CD1c-positive myeloid dendritic cell (primary cell): ENCODE data around the gene HIGD1C.
"Not testable (repeated sequence)": the region's sequence is repeated elsewhere in the genome, so short reads cannot be mapped to it uniquely, and the experiment has no call there.

Source experiments
- DNase-seq: peaks from one replicate; pipeline ENCODE4 v3.0.0-alpha.2; 2016; ENCODE audit errors: extremely low spot score

HIGD1C gene

DNA sequence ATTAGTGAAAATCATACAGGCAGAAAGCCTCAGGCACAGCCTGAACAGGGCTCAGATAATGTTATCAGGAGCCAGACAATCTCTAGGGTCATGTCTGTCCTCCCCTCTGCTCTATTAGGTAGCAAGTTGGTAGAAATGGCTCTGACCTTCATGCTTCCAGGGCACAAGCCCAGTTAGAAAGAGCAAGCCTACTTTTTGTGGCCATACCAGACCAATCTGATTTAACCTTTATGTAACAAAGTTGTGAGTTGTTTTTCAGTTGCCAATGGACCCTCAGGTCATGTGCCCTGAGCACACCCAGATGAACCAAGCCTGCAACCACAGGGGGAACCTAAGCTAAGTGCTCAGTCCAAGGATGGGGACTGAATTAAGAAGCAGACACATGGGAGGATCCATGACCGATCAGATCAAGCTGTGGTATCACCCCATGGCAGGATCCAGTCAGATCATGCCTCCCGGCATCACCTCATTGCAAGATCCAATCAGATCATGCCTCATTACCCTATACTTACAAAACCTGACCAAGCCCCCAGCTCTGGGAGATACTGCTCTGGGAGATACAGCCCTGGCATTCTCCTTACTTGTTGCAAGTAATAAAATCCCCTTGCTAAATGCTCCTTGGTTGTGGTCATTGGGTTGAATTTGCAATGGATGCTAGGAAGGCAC is 18.8 kb upstream of the HIGD1C start:
- peak; percentile 57 for DNase-seq

DNA sequence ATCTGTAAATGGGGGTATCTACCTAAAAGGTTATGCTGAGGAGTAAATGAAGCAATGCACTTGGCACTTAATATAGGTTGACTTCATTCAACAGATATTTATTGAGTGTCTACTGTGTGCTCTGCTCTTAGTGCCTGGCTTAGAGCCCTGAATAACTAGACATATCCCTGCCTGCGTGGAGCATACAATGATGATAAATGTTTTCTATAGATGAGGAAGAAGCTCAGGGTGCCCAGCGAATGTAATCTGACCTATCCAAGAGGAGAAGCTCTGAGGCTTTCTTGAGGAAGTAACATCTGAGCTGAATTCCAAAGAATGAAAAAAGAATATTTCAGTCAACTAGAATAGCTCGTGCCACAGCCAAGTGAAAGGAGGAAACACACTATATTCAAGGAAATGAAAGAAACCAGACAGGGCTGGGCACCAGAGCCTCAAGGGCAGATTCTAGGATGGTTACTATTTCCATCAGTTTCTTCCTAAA is 17.9 kb upstream of the HIGD1C start:
- peak; percentile 88 for DNase-seq

DNA sequence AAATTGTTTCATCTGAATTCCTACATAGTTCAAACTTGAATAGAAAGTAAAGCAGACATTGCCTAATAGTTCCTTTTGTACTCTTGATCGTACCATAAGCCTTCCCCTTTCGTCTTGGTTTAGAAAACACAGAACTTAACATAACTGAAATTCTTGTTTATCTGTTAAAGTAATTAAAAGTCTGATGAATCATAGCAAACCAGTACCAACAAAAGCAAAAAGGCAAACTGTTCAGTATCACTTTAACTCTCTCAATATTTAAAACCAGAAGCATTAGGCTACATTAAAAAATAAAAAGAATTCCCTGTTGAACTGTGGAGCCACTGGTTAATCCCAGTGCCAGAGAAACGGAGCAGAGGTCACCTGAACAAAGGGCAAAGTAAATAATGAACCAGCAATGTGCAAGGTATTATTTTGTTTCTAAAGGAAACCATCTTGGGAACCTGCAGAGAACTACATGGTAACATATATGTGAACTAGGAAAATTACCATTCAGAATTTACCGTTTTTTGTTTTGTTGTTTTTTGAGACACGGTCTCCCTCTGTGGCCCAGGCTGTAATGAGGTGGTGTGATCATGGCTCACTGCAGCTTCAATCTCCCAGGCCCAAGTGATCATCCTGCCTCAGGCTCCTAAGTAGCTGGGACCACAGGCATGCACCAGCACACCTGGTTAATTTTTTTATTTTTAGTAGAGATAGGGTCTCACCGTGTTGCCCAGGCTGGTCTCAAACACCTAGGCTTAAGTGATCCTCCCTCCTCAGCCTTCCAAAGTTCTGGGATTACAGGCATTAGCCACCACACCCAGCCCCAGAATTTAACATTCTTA is 17.1 kb upstream of the HIGD1C start:
- peak; percentile 63 for DNase-seq

DNA sequence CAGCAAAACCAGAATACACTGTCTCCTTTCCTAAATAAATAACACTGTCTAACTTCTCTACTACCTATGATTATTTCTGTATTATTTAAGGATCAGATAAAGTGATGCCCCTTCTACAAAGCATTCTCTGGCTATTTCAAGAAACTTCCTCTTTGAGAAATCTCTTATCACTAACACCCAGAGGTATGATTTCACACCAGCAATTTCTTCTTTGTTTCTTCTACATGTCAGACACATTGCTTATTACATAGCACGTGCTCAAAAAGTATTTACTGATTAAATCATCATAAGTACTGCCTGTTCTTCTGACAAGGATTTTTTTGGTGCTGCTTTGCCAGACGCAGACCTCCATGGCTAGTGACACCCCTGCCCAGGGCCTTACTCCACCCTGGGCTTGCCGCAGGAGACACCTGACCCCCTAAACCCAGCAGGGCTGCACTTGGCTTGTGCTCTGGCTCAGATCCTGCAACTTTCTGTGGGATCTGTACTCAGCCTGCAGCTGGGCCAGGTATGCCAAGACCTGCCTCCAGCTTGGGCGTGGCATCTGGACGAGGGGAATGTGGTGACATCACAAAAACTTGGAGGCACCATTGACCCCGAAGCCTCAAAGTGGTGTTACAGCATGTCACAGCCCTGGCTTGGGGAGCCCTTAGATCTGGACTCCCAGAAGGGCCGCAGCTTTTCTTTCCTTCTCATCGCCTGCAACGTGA is 15.4 kb upstream of the HIGD1C start:
- DNase-seq: no peak

DNA sequence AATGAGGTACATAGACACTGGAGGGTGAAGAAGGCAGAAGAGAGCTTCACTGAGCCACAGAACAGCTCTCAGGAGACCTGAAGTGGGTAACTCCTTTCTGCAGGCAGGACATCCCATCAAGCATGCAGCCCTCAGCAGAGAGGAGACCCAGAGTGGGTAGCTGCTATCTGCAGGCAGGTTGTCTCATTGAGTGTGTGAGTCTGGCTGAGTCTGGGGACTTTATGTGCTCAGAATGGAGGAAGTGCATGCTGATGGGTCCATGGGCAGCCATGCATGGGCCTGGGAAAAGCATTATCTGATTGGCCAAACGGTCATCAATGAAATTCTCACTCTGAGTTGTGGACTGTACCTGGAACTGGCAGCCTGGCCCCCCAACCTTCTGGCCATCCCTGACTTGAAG is 14.7 kb upstream of the HIGD1C start:
- DNase-seq: no peak

DNA sequence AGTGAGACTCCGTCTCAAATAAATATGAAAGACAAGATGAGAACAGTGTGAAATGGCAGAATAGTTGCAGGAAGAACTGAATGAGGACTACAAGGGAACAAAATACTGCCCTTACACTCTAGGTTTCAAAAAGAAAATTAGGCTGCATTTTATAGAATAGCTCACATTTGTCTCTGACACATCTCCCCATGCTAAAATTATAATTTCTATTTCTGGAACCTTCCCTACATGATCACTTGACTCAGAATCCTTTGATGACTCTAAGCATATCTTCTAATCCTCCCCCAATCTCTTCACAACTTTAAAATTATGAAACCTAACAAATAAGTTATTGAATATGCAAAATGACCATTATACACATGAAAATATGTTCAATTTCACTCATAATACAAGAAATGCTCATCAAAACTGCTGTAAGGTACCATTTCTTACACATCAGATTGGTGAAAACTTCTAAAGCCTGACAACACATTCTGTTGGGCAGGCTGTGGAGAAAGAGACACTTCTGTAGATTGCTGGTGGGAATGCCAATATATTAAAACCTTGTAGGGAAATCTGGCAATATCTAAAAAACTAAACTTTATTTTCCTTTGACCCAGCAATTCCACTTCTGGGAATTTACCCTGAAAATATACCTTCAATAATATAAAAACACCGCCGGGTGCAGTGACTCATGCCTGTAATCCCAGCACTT is 4.3 kb upstream of the HIGD1C start:
- DNase-seq: no peak

DNA sequence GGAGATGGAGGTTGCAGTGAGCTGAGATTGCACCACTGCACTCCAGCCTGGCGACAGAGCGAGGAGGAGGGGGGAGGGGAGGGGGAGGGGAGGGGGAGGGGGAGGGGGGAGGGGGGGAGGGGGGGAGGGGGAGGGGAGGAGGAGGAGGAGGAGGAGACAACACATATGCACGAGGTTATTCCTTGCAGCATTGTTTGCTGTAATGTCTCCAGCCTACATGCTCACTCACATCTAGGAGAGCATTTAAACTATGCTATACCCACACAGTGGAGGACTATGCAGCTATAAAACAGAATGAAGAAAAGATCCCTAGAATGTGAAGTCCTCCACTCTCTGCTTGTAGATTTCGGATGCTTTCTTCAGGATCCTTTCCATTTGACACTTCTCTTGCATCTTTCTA is 3.5 kb upstream of the HIGD1C start:
- no peak for DNase-seq

DNA sequence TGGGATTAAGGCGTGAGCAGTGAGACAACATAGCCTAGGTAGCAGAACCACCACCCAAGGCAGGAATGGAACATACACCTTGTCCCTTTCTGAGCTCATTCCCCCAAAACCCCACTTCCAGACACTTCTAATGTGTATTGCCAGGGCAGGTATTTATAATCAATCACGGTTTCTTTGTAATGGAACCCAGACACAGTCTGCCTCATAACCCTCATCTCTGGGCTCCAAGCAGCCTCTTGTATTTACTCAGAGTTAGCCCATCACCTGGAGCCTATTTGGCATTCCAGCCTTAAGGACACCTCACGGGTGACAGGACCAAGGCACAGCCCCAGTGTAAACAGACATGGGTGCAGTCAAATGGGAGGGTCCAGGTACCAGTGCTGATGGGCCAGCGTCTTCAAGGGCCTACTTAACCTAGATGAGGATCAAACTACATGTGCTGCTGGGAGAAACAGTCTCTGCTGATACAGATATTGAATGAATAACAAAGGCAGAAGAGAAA is 2.5 kb upstream of the HIGD1C start:
- no peak for DNase-seq

DNA sequence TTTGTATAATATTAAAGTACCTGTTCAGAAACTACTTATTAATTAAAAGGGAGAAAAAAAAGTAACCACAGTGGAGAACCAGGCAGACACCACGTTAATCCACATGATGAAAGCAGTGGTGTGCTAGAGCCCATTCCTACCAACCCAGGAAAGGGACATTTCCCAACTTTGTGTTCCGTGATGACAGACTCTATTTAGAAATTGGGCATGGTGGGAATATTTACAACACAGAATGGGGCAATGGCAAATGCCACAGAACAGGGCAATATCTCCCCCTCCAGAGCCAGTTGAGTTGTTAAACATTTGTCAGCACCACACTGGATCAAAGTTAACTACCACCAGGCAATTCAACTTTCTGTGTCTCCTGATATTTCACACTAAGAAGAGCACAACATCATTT is 1.2 kb upstream of the HIGD1C start:
- no peak for DNase-seq

DNA sequence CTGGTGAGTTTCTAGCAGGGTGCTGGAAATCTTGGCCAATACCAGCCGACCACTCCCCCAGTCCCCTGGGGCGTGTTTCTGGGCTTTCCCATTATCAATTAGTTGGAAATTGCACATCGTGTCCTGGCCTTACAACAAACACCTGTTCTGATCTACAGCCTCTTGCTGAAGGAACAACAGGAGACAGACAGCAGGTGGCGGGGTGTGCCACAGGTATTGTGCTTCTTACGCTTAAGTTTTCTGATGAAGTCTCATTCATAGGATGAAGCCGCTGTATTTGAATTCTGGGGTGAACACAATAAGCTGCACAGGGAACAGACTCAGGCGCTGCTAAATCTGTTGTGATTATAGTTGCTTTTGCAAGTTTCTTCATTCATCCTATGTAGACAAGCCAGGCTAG is 703 bp downstream of the HIGD1C start:
- DNase-seq: no peak

DNA sequence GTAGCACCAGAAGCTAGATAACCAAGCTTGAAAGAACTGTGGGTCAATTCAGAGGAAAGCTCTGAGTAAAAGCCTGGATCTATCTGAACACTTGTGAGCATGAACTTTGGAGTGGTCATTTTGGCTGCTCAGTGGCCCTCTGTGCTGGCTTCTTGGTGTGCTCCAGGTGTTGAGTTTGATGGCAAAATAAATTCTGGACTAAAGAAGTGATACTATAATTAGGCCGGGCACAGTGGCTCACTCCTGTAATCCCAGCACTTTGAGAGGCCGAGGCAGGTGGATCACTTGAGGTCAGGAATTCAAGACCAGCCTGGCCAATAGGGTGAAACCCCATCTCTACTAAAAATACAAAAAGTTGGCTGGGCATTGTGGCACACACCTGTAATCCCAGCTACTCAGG is 2.4 kb downstream of the HIGD1C start:
- DNase-seq: not testable (repeated sequence)

DNA sequence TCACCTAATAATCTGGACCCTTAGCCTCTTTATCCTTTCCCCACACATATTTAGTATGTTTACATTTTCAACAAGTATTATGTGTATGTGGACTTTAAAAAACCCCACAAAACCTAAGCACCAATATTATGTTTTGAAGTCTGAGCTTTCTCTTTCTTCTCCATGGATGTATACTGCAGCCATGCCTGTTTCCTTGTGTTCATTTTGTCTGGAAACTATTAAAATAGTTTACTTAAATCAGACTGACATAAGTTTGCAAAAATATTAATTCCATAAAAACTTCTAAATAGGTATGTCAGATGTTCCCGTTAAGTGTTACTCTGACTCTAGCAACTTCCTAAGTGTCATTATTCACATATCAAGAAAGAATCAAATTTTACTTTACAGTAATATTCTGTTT is 2.9 kb downstream of the HIGD1C start:
- DNase-seq: no peak

DNA sequence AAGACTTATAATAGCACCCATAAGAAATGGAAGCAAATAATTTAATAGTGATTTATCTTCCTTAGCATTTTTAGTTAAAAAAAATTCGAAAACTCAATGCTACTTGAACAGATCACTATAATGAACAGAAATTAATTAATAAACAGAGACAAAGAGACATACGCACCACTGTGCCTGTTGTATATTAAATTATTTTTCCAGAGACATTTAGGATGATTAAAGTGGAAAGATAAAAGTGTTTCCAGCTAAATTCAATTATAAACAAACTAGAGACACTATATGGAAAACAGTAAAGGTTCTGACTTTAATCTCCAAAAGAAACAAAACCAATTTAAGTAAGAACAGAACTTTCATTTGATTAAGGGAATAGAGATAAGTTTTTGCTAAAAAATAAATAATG is 3.4 kb downstream of the HIGD1C start:
- no peak for DNase-seq

DNA sequence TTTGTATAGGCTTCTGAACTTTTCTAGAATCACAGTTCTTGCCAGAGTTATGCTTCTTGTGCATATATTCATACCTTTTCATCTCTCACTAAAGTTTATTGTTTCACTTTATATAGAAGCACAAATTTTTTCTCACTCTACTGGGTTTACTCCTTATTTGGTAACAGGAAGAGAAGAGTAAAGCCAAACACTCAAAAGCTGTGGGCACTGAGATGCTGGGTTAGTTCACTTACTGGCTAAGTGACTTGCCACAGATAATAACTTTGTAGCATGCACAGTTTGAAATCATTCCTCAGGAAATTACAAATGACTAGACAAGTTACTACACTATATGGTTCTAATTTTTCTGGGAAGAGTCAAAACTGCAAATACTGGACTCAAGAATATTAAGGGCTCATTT is 7.8 kb downstream of the HIGD1C start:
- DNase-seq: no peak

DNA sequence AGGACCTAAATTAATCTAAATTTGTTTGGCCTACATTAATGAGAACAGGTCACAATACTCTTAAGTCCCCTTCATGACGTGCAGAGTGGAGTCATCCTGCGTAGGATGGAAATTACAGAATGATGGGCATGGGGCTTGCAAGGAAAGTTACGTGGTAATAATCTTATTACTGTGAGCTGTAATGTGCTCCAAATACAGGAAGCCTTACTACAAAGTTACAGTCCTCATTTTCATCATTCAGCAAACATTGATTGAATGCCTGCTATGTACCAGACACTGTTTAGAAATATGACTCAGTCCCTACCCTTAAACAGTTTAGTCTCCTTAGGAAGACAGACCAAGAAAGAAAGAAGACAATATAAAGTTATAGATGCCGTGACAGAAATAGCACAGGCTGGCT is 9.4 kb downstream of the HIGD1C start:
- no peak for DNase-seq

DNA sequence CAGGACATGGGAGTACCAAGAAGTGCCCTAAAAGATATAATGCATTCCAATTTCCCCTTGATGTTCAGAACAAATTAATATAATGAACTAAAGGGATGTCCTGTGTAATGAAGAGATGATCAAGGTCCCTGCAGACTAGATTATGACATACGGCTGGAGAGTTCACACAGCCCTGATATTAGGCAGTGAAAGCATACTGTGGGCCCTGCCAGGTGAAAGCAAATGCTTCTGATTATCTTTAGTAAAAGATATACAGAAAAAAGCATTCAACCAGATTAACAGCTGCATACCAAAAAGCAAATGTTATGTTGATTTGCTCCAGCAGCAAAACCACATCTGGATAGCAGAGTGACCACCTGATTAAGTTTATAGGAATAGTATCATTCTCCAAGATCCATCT is 12.1 kb downstream of the HIGD1C start:
- DNase-seq: no peak

DNA sequence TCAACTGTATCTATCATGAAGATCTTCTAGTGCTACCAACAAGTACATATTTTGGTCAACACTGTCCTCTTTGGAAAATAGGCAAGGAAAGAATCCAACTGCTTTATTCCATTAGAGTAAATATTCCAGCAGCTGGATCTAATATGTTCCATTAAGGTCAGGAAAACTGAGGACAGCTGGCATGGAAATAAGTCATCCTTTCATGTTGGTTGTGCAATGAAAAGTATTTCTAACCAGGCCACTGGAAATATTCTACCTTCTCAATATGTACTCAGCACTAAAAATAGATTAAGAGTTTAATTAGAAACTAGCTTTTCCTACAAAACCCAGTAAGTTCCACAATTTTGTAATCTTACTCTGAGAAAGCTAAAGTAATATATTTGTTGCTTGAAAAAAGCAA is 19.6 kb downstream of the HIGD1C start:
- no peak for DNase-seq

DNA sequence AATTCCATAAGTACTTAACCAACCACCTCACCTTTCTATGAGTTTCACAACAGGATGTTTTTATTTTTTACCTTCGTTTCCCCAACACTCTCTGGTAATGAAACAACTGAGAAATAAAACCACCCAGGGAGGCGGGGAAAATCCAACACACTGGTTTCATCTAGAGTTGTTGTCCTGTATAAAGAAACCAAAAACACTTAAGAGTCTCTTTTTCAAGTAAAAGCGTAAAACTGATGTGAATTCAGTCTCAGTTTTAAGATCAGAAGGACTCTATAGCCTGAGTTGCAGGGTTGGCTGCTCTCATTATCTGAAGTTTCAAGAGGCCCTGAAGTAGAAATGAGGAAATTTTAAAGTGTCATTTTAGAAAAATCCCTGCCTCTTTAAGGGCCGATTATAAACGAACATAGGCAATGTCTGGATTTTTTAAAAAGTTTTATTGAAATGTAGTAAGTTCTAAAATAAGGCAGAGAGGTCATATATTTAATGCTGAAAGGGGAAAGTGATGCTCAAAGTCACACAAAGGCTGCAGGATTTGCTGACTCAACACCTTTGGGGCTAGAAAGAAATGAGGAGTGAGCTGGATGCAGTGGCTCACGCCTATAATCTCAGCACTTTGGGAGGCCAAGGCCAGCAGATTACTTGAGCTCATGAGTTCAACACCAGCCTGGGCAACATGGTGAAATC is 27.2 kb downstream of the HIGD1C start:
- no peak for DNase-seq

DNA sequence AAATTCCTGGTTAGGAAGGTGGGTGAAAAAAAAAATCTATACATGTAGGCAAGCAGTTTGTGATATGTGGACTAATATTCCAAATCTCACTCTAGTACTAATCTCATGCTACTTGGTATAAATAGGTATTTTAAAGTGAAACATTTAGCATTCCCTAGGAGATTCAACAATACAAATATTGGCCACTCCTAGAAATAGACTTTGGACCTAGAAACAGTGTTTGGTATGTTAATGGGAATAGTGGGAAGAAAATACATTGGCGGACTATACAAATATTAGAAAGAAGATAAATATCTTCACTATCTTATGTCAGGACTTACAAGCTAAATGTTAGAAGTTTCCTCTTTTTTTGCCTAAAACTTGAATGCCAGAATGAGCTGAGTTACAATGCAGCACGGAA is 28.2 kb downstream of the HIGD1C start:
- DNase-seq: no peak

DNA sequence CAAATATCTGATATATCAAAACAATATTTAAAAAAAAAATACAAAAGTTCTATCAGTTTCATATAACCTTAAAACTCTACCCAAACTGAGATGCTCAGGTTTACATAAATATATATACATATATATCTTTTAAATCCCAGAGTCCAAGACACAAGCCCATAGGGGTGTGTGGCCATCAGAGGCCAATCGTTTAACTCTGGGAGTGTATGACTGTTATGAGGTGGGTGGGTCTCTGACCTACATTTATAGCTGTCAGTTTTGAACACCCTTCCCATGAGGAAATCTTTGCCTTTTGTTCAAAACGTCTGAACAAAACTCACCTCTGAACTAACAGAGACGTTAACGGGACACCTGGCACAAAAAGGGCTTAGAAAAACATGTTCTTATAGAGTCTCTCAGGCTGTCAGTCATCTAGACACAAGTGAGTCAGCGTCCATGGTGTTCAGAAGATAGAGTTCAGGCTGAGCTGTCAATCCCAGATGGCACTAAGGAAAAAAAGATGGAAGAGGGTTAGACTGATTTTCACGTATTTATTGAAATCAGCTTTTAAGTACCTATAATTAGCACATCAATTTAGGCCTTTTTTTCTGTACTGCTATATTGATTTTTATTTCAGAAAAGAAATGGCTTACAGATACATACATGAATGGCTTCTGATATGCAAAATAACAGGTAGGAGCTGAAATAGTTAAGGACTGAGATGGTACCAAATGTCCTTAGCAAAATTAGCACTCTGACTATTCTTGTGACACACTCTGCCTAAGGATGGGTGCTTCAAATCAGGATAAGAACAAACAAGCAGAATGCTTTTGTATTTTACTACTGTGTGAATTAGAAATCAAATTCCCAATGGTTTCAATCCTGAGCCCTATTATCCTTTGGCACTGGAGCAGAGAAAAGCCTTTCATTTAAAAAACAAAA is 29.2 kb downstream of the HIGD1C start:
- DNase-seq: no peak
